Fibroblast of gingiva (primary cell): Measurements from ENCODE around the gene VPS37B.

ENCODE experiments used
- DNase-seq: peaks from one replicate; pipeline ENCODE4 v3.0.0-alpha.2; 2011; ENCODE audit warnings: low read depth

Gene VPS37B

DNA sequence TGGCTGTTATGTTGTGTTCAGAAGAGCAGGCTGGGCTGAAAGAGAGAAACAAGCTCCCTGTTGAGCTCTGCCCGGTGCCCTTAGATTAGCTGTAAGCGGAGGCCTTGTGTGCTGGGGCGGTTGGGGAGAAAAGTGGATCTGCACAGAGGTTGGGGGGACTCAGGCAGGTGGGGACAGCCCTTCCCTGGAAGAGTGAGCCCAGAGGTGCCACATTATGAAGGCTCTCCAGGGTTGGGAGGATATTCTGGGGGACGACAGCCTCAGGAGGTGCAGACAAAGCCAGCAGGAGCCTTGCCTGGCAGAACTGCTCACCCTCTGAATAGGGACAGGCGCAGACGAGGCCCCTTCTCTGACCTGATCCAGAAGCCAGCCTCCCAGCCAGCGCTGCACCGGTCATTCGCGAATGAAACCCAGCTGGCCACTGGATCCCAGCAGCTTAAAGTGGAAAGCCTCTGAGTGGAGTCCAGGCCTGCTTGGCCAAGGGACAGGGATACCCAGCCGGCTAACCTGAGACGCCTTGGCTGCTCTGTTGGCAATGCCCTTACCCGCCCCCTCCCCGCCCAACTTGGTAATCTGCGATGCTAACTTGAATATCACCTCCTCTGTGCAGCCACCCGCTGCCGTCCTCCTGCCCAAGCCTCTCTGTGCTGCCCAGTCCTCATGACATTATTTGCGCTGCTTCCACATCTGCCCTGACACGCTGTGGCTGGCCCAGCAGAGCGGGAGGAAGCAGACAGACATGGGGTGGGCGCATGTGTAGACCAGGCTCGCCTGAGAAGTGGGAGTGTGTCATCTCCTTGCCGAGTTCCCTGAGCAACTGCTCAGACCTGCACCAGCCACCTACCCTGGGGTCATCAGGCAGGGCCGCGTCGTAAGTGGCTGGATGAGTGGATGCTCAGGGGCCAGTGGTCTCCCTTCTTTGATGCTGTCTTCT lies 55.1 kb downstream of the VPS37B start:
- no peak for DNase-seq

DNA sequence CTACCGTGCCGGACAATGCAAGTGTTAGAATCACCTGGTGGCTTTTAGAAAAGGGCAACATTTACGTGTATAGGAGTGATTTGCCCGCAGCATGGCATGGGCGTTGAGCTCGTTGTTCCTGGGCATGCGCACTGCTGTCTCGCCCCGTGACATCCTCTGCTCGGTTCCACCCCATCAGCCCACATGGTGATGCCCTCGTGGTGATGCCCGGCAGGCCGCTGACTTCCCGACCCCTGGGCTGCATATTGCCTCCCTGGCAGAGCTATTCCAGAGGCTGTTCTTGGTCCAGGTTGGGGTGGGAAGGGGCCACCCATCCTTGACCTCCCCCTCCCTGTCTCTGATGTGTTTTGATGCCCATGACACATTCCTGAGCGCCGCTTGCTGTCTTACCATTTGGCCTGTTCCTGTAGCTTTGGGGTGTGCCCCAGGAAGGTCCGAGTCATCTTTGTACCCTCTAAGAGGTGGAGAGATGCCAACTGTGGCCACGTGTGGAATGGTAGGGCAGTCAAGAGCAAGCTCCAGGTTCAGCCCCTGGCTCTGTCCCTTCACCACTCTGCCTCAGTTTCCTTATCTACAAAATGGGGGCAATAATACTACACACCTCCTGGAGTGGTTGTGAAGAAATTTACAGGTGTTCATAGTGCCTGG lies 55.9 kb downstream of the VPS37B start:
- no peak for DNase-seq

DNA sequence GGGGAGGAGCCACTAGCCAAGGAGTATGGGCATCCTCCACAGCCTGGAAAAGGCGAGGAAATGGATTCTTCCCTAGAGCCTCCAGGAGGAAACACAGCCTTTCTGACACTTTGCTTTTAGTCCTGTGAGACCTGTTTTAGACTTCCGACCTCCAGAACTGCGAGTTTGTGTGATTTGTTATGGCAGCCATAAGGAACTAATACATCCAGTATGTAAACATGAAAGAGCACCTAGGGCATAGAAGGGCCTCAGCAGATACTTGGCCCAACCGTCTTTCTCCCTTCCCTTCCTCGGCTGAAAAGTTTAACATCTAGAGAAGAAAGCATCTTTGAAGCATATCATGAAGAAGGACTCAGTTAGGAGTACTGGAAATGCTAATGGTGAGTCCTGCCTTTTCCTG lies 57.1 kb downstream of the VPS37B start:
- no peak for DNase-seq

DNA sequence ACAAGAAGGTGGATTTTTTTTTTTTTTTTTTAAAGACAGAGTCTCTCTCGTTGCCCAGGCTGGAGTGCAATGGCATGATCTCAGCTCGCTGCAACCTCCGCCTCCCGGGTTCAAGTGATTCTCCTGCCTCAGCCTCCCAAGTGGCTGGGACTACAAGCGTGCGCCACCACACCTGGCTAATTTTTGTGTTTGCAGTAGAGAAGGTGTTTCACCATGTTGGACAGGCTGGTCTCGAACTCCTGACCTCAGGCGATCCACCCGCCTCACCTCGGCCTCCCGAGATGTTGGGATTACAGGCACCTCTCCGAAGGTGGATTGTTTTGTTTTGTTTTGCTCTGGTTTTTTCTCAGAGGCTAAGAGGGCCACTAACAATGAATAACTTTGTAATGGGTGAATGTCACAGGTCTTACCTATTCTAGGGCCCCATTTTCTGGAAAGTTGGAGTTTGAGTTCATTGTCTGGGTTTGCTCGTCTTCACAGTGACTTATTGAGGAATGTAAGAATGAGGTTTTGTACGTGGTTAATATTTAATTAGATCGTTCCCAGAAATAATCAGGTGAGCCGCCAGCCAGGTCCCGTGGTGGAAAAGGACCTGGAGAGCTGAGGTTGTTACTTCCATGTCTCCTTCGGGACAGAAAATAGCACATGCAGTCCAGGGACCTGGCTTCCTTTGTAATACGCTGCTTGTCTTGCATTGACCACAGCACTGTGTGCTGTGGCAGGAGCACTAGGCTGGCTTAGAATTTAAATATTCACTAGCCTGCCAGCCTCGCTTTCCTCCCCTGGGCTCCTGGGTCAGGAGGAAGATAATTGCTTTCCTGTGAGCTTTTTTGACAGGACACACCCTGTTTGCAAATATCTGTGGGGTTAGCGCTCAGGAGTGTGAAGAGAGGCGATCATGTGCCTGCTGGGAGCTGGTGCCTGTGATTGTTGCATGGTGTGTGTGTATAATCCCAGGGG lies 58.3 kb downstream of the VPS37B start:
- DNase-seq, result no peak

DNA sequence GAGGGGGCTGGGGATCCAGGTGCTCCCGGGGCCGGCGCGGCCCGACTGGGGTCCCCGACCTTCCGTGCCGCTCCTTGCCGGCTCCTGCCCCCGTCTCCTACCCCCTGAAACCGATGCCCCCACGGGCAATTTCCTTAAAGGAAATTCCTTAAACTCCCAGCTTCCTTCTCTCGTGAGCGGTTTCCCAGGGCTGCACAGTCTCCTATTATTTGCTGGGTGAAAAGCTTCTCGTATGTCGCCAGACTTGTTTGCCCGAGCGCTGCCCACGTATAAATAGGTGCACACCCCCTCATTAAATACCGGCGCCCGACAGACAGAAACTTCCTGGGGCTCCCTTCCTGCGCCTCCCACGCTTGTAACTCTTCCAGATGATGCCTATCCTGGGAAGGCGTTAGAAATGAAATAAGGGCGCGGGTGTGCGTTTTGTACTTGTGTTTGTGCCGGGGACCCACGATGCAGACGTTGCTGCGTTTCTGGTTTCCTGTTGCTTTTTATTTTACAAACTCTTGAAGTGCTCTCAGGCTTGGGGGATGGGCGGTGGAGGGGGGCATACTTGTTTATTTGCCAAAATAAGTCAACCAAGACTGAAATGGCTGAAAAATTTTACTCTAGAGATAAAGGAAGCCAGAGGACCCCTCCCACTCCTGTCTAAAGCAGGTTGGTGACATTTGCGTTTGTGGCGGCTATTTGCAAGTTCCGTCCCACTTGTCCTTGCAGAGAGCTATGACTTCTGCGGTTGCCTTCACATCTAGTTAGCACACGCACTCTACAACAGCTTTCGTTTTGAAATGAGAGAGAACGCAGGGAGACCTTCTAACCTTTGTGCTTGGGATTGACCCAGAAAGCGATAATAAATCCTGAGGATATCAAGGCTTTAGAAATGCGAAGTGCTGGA lies 59.6 kb downstream of the VPS37B start:
- no peak for DNase-seq

DNA sequence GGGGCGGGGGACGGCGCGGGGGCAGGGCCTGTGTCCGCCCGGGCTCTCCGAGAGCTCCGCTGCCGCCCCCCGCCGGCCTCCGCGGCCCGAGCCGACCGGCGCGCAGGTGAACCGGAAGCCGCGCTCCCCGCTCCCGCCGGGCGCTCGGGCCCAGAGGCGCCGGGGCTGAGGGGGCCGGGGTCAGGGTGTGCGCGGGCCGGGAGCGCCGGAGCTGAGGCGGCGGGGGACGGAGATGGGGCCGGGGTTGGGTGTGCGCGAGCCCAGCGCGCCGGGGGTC lies 60.2 kb downstream of the VPS37B start:
- no peak for DNase-seq

DNA sequence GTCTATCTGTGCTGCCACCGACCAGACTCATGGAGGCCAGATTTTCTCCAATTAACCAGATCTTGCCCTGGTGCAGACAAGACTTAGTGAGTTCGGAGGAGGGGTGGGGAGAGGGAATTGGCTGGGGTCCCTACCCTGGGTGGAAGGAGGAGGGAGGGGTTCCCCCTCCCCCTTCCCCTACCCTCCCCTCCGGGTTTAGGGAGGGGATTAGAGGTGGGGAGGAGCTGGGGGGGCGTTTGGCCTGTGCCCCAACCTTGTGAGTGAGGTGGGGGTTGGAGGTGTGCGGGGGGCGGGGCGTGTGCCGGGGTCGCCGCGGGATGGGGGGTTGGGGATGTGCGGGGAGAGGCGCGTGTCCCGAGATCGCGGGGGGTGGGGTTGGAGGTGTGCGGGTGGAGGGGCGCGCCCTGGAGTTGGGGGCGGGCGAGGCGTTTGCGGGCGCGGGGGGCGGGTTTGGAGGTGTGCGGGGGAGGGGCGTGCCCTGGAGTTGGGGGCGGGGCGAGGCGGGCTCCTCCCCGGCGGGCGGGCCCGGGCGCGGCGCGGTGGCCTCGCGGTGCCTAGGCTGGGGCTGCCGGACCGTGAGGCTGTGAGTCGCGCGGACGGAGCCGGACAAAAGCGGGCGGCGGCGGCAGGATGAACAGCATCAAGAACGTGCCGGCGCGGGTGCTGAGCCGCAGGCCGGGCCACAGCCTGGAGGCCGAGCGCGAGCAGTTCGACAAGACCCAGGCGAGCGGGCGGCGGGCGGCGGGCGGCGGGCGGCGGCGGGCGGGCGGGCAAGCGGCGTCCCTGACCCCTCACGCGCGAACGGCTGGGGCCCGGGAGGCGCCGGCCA lies 60.8 kb downstream of the VPS37B start, which contains the start of gene HIP1R:
Gene HIP1R (plus strand): TSS at position 537 of the 829 bp plus-strand sequence. CDS start 94 bp downstream, at position 631.
- DNase-seq, result no peak

DNA sequence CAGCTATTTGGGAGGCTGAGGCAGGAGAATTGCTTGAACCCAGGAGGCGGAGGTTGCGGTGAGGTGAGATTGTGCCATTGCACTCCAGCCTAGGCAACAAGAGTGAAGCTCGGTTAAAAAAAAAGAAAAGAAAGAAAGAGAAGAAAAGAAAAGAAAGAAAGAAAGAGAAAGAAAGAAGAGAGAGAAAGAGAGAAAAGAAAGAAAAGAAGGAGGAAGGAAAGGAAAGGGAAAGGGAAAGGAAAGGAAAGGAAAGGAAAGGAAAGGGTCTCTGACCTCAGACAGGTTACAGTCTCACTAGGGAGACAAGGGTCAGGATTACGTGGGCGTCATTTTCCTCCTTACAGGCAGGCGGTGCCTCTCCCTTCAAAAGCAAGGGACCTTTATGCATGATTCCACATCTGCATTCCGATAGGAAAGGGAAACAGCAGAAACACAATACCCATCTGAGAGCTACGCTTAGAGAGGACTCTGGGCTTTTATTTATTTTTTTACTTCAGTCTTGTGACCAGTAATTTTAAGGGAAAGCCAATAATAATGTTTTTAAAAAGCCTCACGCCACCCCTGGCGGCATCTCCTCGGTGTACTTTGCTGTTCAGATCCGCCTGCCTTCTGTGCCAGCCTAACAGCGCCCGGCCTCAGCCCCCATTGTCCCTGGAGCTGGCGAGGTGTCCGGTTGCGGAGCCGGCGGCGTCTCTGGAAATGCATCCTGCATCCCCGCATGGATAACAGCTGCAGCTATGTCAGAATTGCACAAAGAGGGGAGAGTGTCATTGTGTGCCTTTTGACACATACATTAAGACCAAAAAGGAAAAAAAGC lies 61.6 kb downstream of the VPS37B start:
- DNase-seq, result peak; percentile 82

DNA sequence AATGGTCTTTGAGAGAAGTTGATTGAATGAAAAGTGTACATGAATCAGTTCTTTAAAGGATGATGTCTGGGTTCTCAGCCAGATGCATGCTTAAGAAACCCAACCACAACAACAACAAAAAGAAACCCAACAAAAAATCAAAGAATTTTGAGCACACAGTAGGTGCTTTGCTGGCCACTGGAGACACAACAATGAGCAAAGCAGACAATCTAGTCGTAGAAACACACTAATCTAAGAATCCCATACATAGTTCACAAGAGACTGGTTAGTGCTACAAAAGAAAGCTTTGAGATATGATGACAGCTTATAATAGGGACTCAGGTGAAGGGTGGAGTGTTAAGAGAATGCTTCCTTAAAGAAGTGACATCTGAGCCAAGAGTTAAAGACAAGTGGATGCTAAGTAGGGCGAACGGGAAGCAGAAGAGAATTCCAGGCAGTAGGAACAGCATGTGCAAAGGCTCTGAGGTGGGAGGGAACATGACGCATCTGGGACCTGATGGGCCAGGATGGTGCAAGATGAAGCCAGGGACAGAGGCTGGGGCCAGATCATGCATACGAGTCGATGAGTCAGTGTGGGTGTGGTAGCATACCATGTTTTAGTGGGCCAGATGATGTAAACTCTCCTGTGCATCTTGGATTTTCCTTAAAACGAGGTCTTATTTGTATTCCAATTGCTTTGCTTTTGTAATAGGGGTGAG lies 65.3 kb downstream of the VPS37B start:
- DNase-seq, result peak; percentile 87

DNA sequence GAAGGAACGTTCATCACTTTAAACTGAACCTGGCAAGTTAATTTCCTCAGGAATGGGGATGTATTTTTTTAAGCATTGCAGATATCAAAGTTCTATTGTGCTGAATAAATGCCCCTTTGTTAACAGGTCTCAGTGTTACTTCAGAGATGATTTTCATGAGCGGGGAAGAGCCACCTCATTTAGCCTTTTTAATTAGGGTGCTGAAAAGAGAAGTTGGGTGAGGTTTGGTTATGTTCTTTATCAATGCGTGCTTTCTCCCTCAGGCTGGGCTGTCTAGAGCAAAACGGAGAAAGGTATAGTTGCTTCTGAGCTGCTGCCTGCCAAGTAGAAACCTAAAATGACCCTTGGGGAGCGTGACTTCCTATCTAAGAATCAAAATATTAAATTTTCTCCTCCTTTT lies 68.7 kb downstream of the VPS37B start:
- DNase-seq, result no peak

DNA sequence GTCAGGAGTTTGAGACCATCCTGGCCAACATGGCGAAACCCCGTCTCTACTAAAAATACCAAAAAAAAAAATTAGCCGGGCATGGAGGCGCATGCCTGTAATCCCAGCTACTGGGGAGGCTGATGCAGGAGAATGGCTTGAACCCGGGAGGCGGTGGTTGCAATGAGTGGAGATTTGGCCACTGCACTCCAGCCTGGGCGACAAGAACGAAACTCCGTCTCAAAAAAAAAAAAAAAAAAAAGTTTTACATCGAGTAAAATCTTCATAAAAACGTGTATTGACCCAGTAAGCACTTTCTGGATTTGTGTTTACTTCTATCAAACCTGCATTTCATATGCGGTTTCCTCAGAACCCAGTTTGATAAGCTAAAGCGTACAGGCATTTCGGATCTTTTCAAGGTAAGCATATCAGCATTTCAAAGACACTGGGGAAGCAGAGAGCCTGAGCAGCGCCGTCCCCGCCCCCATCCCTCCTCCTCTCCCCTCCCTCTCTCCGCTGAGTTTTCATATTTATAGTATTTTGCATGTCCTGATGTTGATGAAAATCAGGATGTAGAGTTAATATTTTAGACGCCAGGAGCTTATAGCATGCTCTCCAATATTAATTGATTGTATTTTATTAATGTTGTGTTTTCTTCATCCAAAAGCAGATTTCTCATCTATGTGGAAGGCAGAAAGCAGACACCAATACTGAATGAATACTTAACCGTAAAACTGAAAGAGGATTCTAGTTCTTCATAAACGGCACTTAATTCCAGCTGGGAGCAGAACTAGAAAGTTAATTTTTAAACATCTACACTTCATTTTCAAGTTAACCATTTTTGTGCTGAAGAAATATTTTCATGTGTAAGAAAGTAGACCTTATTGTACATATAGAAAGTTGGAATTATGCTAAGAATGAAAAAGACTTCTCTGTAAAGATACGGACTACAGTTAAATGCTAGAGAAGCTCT lies 69.9 kb downstream of the VPS37B start:
- no peak for DNase-seq

DNA sequence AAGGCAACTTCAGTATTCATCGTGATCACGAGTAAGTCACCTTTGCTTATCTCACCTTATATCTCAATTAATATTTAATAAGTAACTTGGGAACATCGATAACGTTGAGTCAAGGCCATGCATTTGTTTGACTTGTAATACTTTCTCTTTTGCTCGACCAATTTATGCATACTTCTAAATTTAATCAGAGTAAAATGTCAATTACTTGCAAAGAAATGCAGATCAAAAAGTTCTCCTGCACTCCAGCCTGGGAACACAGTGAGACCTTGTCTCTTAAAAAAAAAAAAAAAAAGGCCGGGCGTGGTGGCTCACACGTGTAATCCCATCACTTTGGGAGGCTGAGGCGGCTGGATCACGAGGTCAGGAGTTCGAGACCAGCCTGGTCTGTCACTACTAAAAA lies 72.5 kb downstream of the VPS37B start:
- no peak for DNase-seq

DNA sequence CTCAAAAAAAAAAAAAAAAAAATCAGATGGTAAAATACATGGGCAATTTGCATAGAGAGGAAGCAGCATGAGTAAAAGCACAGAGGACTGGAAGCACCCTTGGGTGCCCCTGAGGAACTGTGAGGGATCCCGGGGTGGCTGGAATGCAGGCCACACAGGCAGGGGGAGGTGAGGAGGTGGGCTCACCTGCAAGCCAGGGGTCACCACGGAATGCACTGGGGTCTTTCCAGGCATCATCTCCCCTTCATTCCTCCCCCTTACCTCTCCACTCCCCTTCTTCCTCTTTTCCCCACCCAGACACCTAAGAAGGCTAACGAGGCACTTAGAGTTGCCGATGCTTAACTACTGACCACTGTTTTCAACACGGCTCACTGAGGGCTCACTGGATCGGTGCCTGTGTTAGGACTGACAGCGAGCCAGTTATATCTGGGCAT lies 75.1 kb downstream of the VPS37B start:
- no peak for DNase-seq

DNA sequence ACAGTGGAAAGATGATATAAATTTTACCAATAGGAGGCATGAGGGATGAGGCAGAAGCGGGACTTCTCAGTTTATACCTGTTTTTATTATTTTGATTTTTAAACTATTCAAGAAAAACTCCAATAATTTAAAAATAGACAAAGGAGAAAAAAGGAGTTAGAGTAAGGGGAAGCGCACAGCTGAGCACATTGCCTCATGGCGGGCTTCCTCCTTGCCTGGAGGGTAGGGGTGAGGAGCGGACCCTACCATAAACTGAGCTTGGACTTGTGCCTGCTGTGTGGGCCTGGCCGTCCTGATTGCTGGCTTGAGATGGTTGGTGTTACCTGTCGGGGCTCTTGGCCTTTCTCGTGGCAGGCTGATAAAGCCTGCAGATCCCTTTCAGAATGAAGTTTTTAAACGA lies 75.8 kb downstream of the VPS37B start:
- no peak for DNase-seq

DNA sequence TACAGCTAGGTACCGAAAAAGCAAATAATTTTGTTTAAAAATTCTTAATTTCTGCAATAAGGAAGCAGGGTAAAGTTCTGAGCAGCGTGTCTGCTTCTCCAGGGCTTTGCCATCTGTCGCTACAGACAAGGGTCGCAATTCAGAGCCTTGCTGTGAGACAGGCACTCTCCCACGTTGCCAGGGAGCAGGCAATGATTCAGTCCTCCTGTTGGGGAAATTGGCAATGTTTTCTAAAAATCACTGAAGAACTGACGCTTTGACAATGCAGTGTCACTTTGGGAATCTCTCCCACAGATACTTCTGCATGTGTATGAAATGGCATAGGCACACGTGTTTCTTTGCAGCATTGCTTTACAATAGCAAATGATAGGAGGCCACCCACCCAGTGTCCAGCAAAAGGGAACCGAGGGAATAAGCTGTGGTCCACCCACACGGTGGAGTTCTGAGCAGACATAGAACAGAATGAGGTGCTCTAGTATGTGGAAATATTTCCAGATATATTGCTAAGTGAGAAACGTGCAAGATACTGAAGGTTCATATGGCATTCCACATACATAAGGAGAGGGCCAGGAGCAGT lies 76.6 kb downstream of the VPS37B start:
- no peak for DNase-seq
